ENCODE measurements around the gene ASS1. TPM values are rescaled to one million over a fixed set of nuclear protein-coding genes. Genes with fewer than 3 reads are reported as not detected.
A peak's percentile ranks its signal among the peaks of the same experiment; 100 is the strongest.

ASS1 gene
- total RNA-seq, 1 experiment from 2014 or later = 25.2 TPM

- Histone ChIP-seq H3K36me3 (no peaks in the 10 kb centered on the region), H3K27ac (no peak overlapping the region), H3K9me3 (replicated peaks) (no peaks in the 10 kb centered on the region), H3K4me3 (no peak overlapping the region), H3K27me3 (replicated peaks) (no peaks in the 10 kb centered on the region), H3K4me1 (replicated peaks) (peaks cover 41% of the 10 kb centered on the region)
- DNase-seq (ENCODE audit: low read depth in 1 of 2, low spot score in 2 of 2) = no peak
Observed at GRCh38 chr9:130448035-130448624, 3.4 kb downstream of the ASS1 start.

- Histone ChIP-seq H3K36me3 (no peaks in the 10 kb centered on the region), H3K27ac (no peak overlapping the region), H3K9me3 (replicated peaks) (no peaks in the 10 kb centered on the region), H3K4me3 (no peak overlapping the region), H3K27me3 (replicated peaks) (no peaks in the 10 kb centered on the region), H3K4me1 (replicated peaks) (peaks cover 41% of the 10 kb centered on the region)
- no peak for DNase-seq (ENCODE audit: low read depth in 1 of 2, low spot score in 2 of 2)
Observed at GRCh38 chr9:130448771-130449603, 4.2 kb downstream of the ASS1 start.

GRCh38 chr9:130450344-130451003 lies 5.7 kb downstream of the ASS1 start:
- no peak for DNase-seq (ENCODE audit: low read depth in 1 of 2, low spot score in 2 of 2)
- Histone ChIP-seq H3K27ac (no peak overlapping the region), H3K36me3 (no peaks in the 10 kb centered on the region)

GRCh38 chr9:130451004-130451390 lies 6.2 kb downstream of the ASS1 start:
- no peak overlapping the region for H3K27ac ChIP-seq
- H3K36me3 ChIP-seq = no peaks in the 10 kb centered on the region
- peaks cover 24% of the 10 kb centered on the region for H3K4me1 ChIP-seq (replicated peaks)
- no peaks in the 10 kb centered on the region for H3K9me3 ChIP-seq (replicated peaks)
- no peaks in the 10 kb centered on the region for H3K27me3 ChIP-seq (replicated peaks)
- no peak overlapping the region for H3K4me3 ChIP-seq
- no peak for DNase-seq (ENCODE audit: low read depth in 1 of 2, low spot score in 2 of 2)

More at GRCh38 chr9:130450344-130451003, 5.7 kb downstream of the ASS1 start:
- H3K4me1 ChIP-seq (replicated peaks) = peaks cover 29% of the 10 kb centered on the region
- no peaks in the 10 kb centered on the region for H3K9me3 ChIP-seq (replicated peaks)
- no peak overlapping the region for H3K4me3 ChIP-seq
- no peaks in the 10 kb centered on the region for H3K27me3 ChIP-seq (replicated peaks)

GRCh38 chr9:130451509-130452388 lies 7.0 kb downstream of the ASS1 start:
- peak; percentile 80 to 89 for DNase-seq (ENCODE audit: low read depth in 1 of 2, low spot score in 2 of 2)
- no peaks in the 10 kb centered on the region for H3K36me3 ChIP-seq
- H3K4me1 ChIP-seq (replicated peaks) = peaks cover 19% of the 10 kb centered on the region
- no peak overlapping the region for H3K27ac ChIP-seq
- no peak overlapping the region for H3K4me3 ChIP-seq
- H3K27me3 ChIP-seq (replicated peaks) = no peaks in the 10 kb centered on the region
- H3K9me3 ChIP-seq (replicated peaks) = no peaks in the 10 kb centered on the region

GRCh38 chr9:130452835-130453234 lies 8.1 kb downstream of the ASS1 start:
- Histone ChIP-seq H3K27me3 (replicated peaks) (no peaks in the 10 kb centered on the region), H3K4me1 (replicated peaks) (peaks cover 19% of the 10 kb centered on the region), H3K4me3 (no peak overlapping the region), H3K36me3 (no peaks in the 10 kb centered on the region), H3K27ac (no peak overlapping the region), H3K9me3 (replicated peaks) (no peaks in the 10 kb centered on the region)
- DNase-seq (ENCODE audit: low read depth in 1 of 2, low spot score in 2 of 2) = no peak

- H3K27ac ChIP-seq = no peak overlapping the region
- H3K36me3 ChIP-seq = no peaks in the 10 kb centered on the region
- H3K27me3 ChIP-seq (replicated peaks) = no peaks in the 10 kb centered on the region
- DNase-seq (ENCODE audit: low read depth in 1 of 2, low spot score in 2 of 2) = no peak
- H3K9me3 ChIP-seq (replicated peaks) = no peaks in the 10 kb centered on the region
- H3K4me1 ChIP-seq (replicated peaks) = peaks cover 15% of the 10 kb centered on the region
- H3K4me3 ChIP-seq = no peak overlapping the region
Observed at GRCh38 chr9:130453487-130453886, 8.7 kb downstream of the ASS1 start.

GRCh38 chr9:130454096-130454811 lies 9.5 kb downstream of the ASS1 start:
- no peak for DNase-seq (ENCODE audit: low read depth in 1 of 2, low spot score in 2 of 2)
- Histone ChIP-seq H3K27ac (no peak overlapping the region), H3K9me3 (replicated peaks) (no peaks in the 10 kb centered on the region), H3K36me3 (no peaks in the 10 kb centered on the region), H3K4me3 (no peak overlapping the region), H3K4me1 (replicated peaks) (peaks cover 21% of the 10 kb centered on the region), H3K27me3 (replicated peaks) (no peaks in the 10 kb centered on the region)

- no peaks in the 10 kb centered on the region for H3K36me3 ChIP-seq
- DNase-seq (ENCODE audit: low read depth in 1 of 2, low spot score in 2 of 2) = no peak
- H3K27ac ChIP-seq = no peak overlapping the region
Observed at GRCh38 chr9:130454812-130455325, 10.1 kb downstream of the ASS1 start.

GRCh38 chr9:130458027-130458803 lies 13.5 kb downstream of the ASS1 start:
- no peak overlapping the region for H3K4me3 ChIP-seq
- H3K9me3 ChIP-seq (replicated peaks) = no peaks in the 10 kb centered on the region
- H3K27ac ChIP-seq = no peak overlapping the region
- no peaks in the 10 kb centered on the region for H3K36me3 ChIP-seq
- no peak for DNase-seq (ENCODE audit: low read depth in 1 of 2, low spot score in 2 of 2)
- H3K27me3 ChIP-seq (replicated peaks) = no peaks in the 10 kb centered on the region
- H3K4me1 ChIP-seq (replicated peaks) = peaks cover 28% of the 10 kb centered on the region

More at GRCh38 chr9:130454812-130455325, 10.1 kb downstream of the ASS1 start:
- Histone ChIP-seq H3K9me3 (replicated peaks) (no peaks in the 10 kb centered on the region), H3K4me1 (replicated peaks) (peaks cover 27% of the 10 kb centered on the region), H3K4me3 (no peak overlapping the region), H3K27me3 (replicated peaks) (no peaks in the 10 kb centered on the region)

- Histone ChIP-seq H3K4me3 (no peak overlapping the region), H3K36me3 (no peaks in the 10 kb centered on the region), H3K27me3 (replicated peaks) (no peaks in the 10 kb centered on the region), H3K27ac (peak overlapping the region; percentile 69), H3K9me3 (replicated peaks) (no peaks in the 10 kb centered on the region), H3K4me1 (replicated peaks) (peaks cover 28% of the 10 kb centered on the region)
- DNase-seq (ENCODE audit: low read depth in 1 of 2, low spot score in 2 of 2) = no peak
Observed at GRCh38 chr9:130458804-130459067, 14.0 kb downstream of the ASS1 start.

- no peaks in the 10 kb centered on the region for H3K9me3 ChIP-seq (replicated peaks)
- H3K4me3 ChIP-seq = no peak overlapping the region
- H3K27ac ChIP-seq = peak overlapping the region; percentile 69
- no peaks in the 10 kb centered on the region for H3K36me3 ChIP-seq
- H3K27me3 ChIP-seq (replicated peaks) = no peaks in the 10 kb centered on the region
- DNase-seq (ENCODE audit: low read depth in 1 of 2, low spot score in 2 of 2) = peak in 1 of 2 experiments; percentile 72
- H3K4me1 ChIP-seq (replicated peaks) = peaks cover 28% of the 10 kb centered on the region
Observed at GRCh38 chr9:130459151-130459550, 14.4 kb downstream of the ASS1 start.

All from SJSA1 (cell line).